HAP-1 (cell line): ENCODE measurements around the gene ST8SIA5.

Source experiments
- DNase-seq, 2 experiments: peaks; one replicate each; pipeline ENCODE4 v3.0.0-alpha.2; 2016 to 2020; ENCODE audit warnings: low spot score in 2 of 2
- H3K27me3 ChIP-seq: fragments of 250-450 bp; sonication (Bioruptor Pico); 2 replicates; pipeline ENCODE4 v1.5.1; 2020; ENCODE audit warnings: low read depth, mild to moderate bottlenecking, moderate library complexity
- H3K36me3 ChIP-seq: fragments of 250-450 bp; sonication (Bioruptor Pico); replicated peaks from 2 replicates; pipeline ENCODE4 v1.5.1; 2020; ENCODE audit warnings: mild to moderate bottlenecking
- H3K4me1 ChIP-seq: fragments of 250-450 bp; sonication (Bioruptor Pico); 2 replicates; pipeline ENCODE4 v1.5.1; 2020; ENCODE audit warnings: mild to moderate bottlenecking
- H3K4me3 ChIP-seq: fragments of 250-450 bp; sonication (Bioruptor Pico); 2 replicates; pipeline ENCODE4 v1.5.1; 2020; ENCODE audit warnings: mild to moderate bottlenecking, moderate library complexity
- H3K9me3 ChIP-seq: fragments of 250-450 bp; sonication (Bioruptor Pico); 2 replicates; pipeline ENCODE4 v1.5.1; 2020; ENCODE audit warnings: mild to moderate bottlenecking, moderate library complexity
- in situ Hi-C: fragments of 300-500 bp; cut with MboI; formaldehyde crosslinking; loops from 3 replicates; pipeline ENCODE4 v1.14.3; 2020; ENCODE audit warnings: low sequenced_read_pairs, inconsistent platforms, mixed read lengths

The ST8SIA5 gene

DNA sequence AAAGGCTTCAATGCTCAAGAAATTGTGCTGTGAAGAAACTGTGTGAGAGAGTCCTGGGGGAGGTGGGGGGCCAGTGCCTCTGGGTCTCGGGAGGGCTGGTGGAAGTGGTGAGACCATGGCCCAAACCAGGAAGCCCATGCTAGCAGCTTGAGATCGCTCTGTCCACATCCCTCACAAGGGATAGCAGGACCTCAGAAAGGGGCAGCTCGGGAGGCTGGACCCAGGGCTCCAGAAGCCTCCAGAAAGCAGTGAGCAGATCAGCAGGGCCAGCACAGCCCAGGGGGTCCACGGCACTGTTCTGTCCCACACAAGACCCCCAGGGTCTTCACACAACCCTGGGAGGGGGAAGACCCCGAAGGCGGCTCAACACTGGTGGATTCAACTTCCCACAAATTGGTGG, 24.1 kb downstream of the ST8SIA5 start:
- H3K9me3 ChIP-seq, result peaks cover 10% of the 10 kb centered on the region
- H3K36me3 ChIP-seq, result no peaks in the 10 kb centered on the region
- H3K4me3 ChIP-seq, result no peak overlapping the region
- no peak for DNase-seq
- in situ Hi-C loops, result no loop called here
- H3K4me1 ChIP-seq, result no peaks in the 10 kb centered on the region
- no peaks in the 10 kb centered on the region for H3K27me3 ChIP-seq

DNA sequence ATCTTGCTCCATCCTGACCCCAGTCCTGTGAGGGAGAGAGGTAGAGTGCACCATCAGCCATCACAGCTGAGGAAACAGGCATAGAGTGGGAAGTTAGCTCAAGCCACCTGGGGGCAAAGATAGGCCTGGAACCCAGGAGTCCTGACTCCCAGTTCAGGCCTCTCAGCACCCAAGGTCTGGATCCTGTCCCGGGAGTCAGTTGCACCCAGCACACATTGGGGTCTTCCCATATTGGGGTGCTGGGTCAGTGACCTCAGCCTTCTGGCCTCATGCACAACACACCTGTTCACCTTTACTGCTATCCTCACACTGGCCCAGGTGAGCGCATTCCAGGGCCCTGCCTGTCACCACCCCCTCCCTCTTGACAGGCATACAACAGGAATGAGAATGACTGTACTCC, 24.7 kb downstream of the ST8SIA5 start:
- Histone ChIP-seq H3K4me1 (no peaks in the 10 kb centered on the region), H3K27me3 (no peaks in the 10 kb centered on the region), H3K9me3 (peaks cover 10% of the 10 kb centered on the region), H3K4me3 (no peak overlapping the region), H3K36me3 (no peaks in the 10 kb centered on the region)
- in situ Hi-C loops, result no loop called here
- DNase-seq, result no peak

DNA sequence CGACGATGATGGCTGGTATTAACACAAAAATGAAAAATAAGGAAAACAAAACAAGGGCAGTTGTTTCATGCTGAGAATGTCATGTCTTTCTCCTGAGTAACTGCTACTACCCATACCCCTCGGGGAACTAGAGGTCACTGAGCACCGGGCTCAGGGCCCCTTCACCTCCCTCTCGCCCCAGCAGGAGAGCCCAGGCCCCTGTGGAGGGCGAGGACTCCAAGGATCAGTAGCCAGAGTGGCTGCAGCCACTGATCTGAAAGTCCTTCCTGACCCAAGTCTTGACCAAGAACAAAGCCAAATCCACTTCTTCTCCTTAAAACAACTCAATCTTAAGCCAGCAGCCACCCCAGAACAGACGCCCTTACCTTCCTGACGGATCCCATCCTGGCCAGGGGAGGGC, 25.5 kb downstream of the ST8SIA5 start:
- Histone ChIP-seq H3K36me3 (no peaks in the 10 kb centered on the region), H3K27me3 (no peaks in the 10 kb centered on the region), H3K4me3 (no peak overlapping the region), H3K9me3 (peaks cover 10% of the 10 kb centered on the region), H3K4me1 (no peaks in the 10 kb centered on the region)
- in situ Hi-C loops, result no loop called here
- DNase-seq, result no peak

DNA sequence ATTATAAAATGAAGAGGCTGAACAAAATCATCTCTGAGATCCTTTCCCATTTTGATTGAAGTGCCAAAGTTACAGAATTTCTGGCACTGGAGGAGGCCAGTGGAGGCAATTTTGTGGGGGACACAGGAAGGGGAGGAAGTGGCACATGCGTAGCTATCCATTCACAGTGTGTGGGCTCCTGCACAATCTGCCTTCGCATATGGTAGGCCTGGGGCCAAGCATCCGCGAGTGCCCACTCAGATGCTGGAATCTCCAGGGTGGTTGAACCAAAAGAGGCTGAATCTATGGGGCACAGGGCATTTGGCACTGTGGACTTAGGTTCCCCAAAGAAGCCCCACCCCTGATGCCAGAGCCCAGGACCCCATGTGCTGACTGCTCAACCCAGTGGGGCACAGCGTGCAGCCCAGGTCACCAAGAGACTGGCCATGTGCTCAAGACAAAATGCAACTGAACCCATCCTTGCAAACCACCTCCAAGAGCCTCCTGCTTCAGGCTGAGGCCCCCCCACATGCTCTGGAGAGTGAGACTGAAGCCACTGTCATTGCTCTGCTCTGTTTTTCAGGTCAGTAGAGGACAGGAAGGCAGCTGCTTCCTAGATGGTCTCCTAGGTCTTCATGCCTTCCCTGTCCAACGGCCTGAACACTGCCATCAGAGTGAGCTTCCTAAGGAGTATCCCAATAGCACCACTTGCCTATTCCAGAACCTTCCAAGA, 28.5 kb downstream of the ST8SIA5 start:
- no peak overlapping the region for H3K4me3 ChIP-seq
- no peaks in the 10 kb centered on the region for H3K4me1 ChIP-seq
- in situ Hi-C loops, result no loop called here
- H3K27me3 ChIP-seq, result no peaks in the 10 kb centered on the region
- H3K9me3 ChIP-seq, result peaks cover 10% of the 10 kb centered on the region
- H3K36me3 ChIP-seq, result no peaks in the 10 kb centered on the region
- no peak for DNase-seq

DNA sequence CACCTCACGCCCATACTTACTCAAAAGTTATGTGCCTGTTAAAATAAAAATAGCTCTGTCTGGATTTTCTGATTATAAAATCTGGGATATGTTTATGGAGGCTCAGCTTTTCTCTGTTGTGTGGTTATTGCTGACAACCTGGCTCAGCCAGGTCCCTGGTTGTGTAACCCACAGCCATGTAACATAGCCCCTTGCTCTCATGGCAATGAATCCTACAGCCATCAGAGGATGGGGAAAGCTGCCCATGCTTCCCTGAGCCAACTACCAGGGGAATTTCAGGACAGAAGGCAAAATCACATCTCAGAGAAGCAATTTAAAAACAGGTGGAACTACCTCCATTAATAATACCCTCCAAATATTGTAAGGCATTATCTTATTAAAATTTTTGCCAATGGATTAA, 29.7 kb downstream of the ST8SIA5 start:
- peaks cover 10% of the 10 kb centered on the region for H3K9me3 ChIP-seq
- no peaks in the 10 kb centered on the region for H3K27me3 ChIP-seq
- H3K4me3 ChIP-seq, result no peak overlapping the region
- DNase-seq, result no peak
- H3K36me3 ChIP-seq, result no peaks in the 10 kb centered on the region
- in situ Hi-C loops, result no loop called here
- H3K4me1 ChIP-seq, result no peaks in the 10 kb centered on the region

DNA sequence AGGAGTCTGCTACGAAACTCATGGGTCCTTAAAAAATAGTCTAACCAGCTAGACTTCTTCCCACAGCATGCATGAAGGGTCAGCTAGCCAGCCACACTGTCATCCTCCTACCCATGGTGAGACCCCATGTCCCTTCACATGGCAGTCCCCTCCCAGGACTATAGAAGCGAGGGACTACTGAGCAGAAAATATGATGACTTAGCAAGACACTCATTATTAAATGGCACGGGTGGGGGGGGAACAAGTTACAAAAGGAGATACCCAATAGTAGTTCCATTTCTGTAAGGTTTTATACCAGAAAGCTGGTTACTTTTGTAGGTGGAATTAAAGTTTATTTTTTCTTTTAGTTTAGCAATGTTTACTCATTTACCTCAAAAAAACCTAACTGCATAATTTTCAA, 31.5 kb downstream of the ST8SIA5 start:
- Histone ChIP-seq H3K4me3 (no peak overlapping the region), H3K36me3 (no peaks in the 10 kb centered on the region), H3K27me3 (no peaks in the 10 kb centered on the region), H3K9me3 (peaks cover 9% of the 10 kb centered on the region), H3K4me1 (no peaks in the 10 kb centered on the region)
- in situ Hi-C loops, result no loop called here
- no peak for DNase-seq

DNA sequence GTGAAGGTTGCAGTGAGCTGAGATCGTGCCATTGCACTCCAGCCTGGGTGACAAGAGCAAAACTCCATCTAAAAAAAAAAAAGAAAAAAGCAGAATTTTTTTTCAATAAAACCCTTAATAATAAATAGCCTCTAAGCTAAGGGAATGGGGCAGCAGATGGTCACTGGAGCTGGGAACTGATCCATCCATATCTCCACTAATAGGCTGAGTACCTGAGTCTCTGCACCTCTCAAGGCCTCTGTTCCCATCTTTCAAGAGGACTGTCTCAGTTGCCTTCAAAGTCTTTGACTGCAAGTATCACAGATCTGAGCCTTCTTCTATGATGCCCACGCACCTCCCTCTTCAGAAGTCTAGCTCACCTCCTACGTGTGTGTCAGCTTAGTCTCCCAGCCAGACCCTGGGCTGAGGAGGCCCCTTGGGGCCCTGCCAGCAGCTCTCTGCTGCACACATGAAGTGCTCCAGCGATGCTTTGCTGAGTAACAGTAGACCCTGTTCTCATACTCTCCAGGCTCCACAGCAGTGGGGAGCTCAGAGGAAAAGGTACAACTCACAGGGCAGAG, 32.9 kb downstream of the ST8SIA5 start:
- no peaks in the 10 kb centered on the region for H3K27me3 ChIP-seq
- DNase-seq, result no peak
- no peaks in the 10 kb centered on the region for H3K36me3 ChIP-seq
- H3K4me3 ChIP-seq, result no peak overlapping the region
- in situ Hi-C loops, result no loop called here
- H3K4me1 ChIP-seq, result no peaks in the 10 kb centered on the region
- no peaks in the 10 kb centered on the region for H3K9me3 ChIP-seq

DNA sequence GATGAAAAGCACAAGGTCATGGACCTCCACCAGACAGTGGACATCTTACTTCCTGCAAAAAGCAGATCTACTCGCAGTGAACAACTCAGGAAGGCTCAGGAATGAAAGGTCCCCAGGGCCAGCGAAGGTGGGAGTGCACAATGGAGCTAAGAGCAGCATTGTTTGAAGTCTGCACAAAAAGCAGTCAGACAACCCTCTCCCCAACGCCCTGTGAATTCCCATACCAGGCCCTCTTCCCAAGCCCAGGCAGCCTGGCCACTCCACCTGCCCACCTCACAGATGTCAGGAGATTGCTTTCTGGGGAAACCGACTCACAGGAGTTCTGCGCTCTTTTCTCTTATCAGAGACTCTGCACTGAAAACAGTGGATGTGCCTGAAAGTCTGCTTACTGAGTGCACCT, 34.8 kb downstream of the ST8SIA5 start:
- H3K27me3 ChIP-seq, result no peaks in the 10 kb centered on the region
- in situ Hi-C loops, result no loop called here
- no peak overlapping the region for H3K4me3 ChIP-seq
- no peaks in the 10 kb centered on the region for H3K9me3 ChIP-seq
- no peaks in the 10 kb centered on the region for H3K4me1 ChIP-seq
- DNase-seq, result no peak
- H3K36me3 ChIP-seq, result no peaks in the 10 kb centered on the region

DNA sequence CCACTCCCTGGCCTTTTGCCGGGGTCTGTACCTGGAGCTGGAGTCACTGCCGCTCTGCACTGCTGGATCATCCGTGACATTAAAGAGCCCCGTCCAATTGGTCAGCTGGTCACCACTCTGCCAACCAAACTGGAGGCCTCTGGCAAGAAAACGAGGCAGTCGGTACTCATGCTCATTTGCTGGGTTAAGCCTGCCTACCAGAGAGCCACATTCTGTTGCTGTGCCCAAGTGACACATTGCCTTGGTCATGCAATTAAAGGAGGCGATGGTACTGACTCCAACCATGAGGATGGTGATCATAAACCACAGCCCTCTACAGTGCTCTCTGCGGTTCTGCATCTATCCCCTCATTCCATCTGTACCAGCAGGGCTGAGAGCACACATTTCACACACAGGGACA, 35.5 kb downstream of the ST8SIA5 start:
- Histone ChIP-seq H3K36me3 (no peaks in the 10 kb centered on the region), H3K4me1 (no peaks in the 10 kb centered on the region), H3K9me3 (no peaks in the 10 kb centered on the region), H3K4me3 (no peak overlapping the region), H3K27me3 (no peaks in the 10 kb centered on the region)
- DNase-seq, result no peak
- in situ Hi-C loops, result no loop called here

DNA sequence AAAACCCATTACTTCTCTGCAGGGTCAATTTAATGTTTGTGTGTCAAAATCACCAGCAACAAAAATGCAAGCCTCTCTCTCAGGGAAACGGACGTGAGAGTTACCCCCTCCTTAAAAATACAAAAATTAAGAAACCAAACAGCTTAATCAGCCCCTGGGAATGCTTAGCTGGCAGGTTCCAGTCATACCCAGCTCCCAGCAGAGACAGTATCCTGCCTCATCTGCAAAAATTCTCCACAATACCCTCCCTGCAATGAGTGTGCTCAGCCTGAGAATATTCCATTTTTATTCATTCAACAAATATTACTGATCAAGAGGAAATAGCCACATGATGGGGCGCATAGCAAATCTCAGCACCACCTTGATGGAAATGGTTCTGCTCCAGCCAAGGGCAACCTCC, 36.3 kb downstream of the ST8SIA5 start:
- in situ Hi-C loops, result no loop called here
- no peak overlapping the region for H3K4me3 ChIP-seq
- H3K27me3 ChIP-seq, result no peaks in the 10 kb centered on the region
- no peak for DNase-seq
- H3K9me3 ChIP-seq, result no peaks in the 10 kb centered on the region
- H3K36me3 ChIP-seq, result no peaks in the 10 kb centered on the region
- H3K4me1 ChIP-seq, result no peaks in the 10 kb centered on the region

DNA sequence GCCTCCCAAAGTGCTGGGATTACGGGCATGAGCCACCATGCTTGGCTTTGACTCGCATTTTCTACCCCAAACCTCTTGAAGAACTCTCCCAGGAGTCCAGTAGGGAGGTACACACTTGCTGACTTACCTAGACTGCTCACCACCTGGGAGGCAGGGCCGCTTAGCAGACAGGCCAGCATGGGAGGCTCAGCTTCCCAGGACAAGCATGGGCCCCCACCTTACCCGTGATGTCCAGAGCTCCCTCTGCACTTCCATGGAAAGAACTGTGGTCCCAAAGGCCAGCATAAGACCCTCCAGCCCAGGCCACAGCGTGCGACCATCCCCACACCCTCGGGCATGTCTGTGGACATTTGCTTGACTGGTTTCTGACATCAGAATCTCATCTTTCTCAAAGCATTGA, 36.8 kb downstream of the ST8SIA5 start:
- Histone ChIP-seq H3K4me3 (no peak overlapping the region), H3K4me1 (no peaks in the 10 kb centered on the region), H3K36me3 (no peaks in the 10 kb centered on the region), H3K9me3 (no peaks in the 10 kb centered on the region), H3K27me3 (no peaks in the 10 kb centered on the region)
- in situ Hi-C loops, result no loop called here
- no peak for DNase-seq

DNA sequence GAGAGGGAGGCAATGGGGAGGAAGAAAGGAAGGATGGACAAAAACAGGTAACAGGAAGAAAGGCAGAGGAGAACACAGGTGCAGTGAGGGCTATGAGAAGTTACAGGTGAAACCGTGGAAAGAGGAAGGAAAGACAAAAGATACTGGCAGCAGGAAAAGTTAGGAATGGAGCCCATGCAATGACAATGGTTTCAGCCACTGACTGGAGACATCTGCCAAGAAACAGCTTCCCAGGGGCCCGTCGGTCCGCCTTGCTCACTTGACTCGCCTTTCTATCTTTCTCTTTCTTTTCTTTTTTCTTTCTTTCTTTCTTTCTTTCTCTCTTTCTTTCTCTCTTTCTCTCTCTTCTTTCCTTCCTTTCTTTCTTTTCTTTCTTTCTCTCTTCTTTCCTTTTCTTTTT, 37.5 kb downstream of the ST8SIA5 start:
- DNase-seq, result no peak
- Histone ChIP-seq H3K36me3 (no peaks in the 10 kb centered on the region), H3K4me3 (no peak overlapping the region), H3K4me1 (no peaks in the 10 kb centered on the region), H3K9me3 (no peaks in the 10 kb centered on the region), H3K27me3 (no peaks in the 10 kb centered on the region)
- in situ Hi-C loops, result no loop called here

DNA sequence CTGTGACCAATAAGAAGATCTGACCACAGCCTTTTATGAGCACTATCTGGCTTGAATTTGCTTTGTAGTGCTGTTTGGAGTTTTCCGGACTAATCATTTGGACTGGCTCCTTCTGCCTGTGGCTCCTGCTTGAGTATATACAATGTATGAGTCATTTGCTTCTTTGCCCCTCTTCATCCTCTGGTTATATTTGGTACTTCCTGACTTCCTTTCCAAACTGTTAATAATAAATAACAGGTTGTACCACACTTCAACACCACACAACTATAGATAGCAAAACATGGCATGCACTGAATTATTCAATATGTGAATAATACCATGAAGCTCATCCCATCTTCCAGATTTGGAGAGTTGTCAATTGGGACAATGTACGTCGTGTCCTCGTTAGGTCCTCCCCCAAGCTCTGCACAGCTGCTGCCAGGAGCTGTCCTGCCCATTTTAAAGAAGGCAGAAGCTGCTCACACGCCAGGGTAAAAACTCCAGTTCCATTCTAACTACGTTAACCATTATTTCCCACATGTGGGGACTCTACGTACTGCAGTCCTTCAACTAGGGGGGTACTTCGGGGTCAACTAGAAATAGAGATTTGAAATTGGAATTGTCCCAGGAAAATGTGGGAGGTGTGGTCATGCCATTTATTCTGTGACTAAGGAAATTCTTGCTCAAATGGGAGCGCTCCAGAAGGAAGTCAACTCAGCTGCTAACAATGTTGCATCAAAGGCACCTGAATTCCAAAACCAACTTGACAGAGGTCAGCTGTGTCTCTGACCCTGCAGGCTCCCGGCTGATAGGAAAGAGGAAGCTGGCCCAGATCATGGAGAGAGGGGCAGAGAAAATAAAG, 38.1 kb downstream of the ST8SIA5 start:
- H3K4me1 ChIP-seq, result no peaks in the 10 kb centered on the region
- no peak overlapping the region for H3K4me3 ChIP-seq
- H3K36me3 ChIP-seq, result no peaks in the 10 kb centered on the region
- no peaks in the 10 kb centered on the region for H3K9me3 ChIP-seq
- no peak for DNase-seq
- H3K27me3 ChIP-seq, result no peaks in the 10 kb centered on the region
- in situ Hi-C loops, result no loop called here

DNA sequence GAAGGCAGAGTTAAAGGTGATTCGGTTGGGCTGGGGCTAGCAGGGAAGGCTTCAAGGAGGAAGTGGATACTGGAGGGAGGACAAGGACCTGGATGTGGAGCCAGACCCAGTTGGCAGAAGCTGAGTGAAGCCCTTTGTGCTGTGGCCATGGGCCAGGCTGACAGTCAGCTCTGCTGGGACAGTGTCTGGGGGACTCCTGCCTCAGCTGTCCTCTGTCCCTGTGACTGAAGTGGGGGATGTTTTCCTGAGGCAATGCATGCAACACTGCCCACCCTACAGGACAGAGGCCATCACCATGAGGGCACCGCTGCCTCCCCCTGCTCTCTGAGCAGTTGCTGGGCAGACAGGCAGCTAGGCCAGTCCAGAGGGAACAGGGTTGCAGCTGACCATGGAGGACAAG, 40.0 kb downstream of the ST8SIA5 start:
- no peaks in the 10 kb centered on the region for H3K36me3 ChIP-seq
- H3K9me3 ChIP-seq, result no peaks in the 10 kb centered on the region
- in situ Hi-C loops, result no loop called here
- no peaks in the 10 kb centered on the region for H3K4me1 ChIP-seq
- no peak overlapping the region for H3K4me3 ChIP-seq
- no peaks in the 10 kb centered on the region for H3K27me3 ChIP-seq
- DNase-seq, result no peak
